Measurements from ENCODE around the gene TGM1.

DNA sequence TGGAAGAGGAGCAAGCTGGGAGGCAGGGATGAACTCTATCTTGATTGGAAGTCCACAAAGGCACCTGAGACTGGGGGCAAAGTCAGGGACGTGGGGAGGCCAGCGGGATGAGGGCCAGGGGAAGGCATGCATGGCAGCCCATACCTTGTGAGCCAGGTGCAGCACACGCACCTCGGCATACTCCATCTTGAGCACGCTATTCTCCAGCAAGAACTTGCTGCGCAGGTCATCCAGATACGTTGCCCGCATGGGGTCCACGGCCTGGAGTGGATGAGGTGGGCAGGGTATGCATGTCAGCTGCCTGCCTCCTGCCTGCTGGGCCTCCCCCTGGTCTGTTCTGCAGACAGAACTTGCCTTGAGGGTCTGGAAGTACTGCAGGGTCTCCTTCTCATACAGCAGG is 4.5 kb upstream of the TGM1 start:
- TF ChIP-seq, protein P1, sequence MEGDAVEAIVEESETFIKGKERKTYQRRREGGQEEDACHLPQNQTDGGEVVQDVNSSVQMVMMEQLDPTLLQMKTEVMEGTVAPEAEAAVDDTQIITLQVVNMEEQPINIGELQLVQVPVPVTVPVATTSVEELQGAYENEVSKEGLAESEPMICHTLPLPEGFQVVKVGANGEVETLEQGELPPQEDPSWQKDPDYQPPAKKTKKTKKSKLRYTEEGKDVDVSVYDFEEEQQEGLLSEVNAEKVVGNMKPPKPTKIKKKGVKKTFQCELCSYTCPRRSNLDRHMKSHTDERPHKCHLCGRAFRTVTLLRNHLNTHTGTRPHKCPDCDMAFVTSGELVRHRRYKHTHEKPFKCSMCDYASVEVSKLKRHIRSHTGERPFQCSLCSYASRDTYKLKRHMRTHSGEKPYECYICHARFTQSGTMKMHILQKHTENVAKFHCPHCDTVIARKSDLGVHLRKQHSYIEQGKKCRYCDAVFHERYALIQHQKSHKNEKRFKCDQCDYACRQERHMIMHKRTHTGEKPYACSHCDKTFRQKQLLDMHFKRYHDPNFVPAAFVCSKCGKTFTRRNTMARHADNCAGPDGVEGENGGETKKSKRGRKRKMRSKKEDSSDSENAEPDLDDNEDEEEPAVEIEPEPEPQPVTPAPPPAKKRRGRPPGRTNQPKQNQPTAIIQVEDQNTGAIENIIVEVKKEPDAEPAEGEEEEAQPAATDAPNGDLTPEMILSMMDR (IDR thresholded peaks at IDR 0.05), result no peak
- no peak for TF ChIP-seq MAFK (IDR thresholded peaks at IDR 0.05; ENCODE audit: partially characterized antibody)
- TF ChIP-seq REST (IDR thresholded peaks at IDR 0.05), result no peak
- no peak for TF ChIP-seq ESRRA (IDR thresholded peaks at IDR 0.05; ENCODE audit: borderline replicate concordance, low read length)
